Lower lobe of right lung (tissue), 2 donors: Measurements from ENCODE around the gene GAP43. TPM values are rescaled to one million over a fixed set of nuclear protein-coding genes. Genes with fewer than 3 reads are reported as not detected.
A peak's percentile ranks its signal among the peaks of the same experiment; 100 is the strongest.

Source experiments
- ATAC-seq, 2 donors: fragments of 200-7000 bp; cut with Tn5 transposase; one replicate each; pipeline ENCODE4 v1.9.1; 2020 to 2022; ENCODE audit warnings: mild to moderate bottlenecking in 2 of 2, moderate library complexity in 2 of 2
- DNase-seq: peaks from one replicate; pipeline ENCODE4 v3.0.0-alpha.2; 2020
- H3K27ac ChIP-seq: fragments of 200-600 bp; one replicate; pipeline ENCODE4 v1.8.0; 2022
- H3K27me3 ChIP-seq: fragments of 200-600 bp; one replicate; pipeline ENCODE4 v1.8.0; 2022; ENCODE audit warnings: low read depth
- H3K36me3 ChIP-seq: fragments of 200-600 bp; one replicate; pipeline ENCODE4 v1.8.0; 2022; ENCODE audit warnings: mild to moderate bottlenecking
- H3K4me1 ChIP-seq: fragments of 200-600 bp; one replicate; pipeline ENCODE4 v1.8.0; 2022
- H3K4me3 ChIP-seq: fragments of 200-600 bp; one replicate; pipeline ENCODE4 v1.8.0; 2022; ENCODE audit warnings: mild to moderate bottlenecking
- H3K9me3 ChIP-seq: fragments of 200-600 bp; one replicate; pipeline ENCODE4 v1.8.0; 2022
- intact Hi-C: fragments of 100-400 bp; cut with DNase I; formaldehyde crosslinking; loops from one replicate; pipeline ENCODE4 v1.11.0; 2022
- total RNA-seq: library from RNA; stranded (reverse); fragmentation: NEBNext Ultra II Directional; extraction: Animal tissue kit (Norgen Biotek cat#: 25700); gene quantifications from one replicate; pipeline ENCODE4 v1.2.1, GENCODE V29; 2021
- TF ChIP-seq, protein P1 (sequence below): fragments of 200-600 bp; IDR thresholded peaks from one replicate; pipeline ENCODE4 v1.8.0; 2022; ENCODE audit warnings: antibody characterized with exemption, mild to moderate bottlenecking
- donor health status: DM: no; HTN: yes; CAD: no; lungs with severe emphysema.

Gene GAP43
- total RNA-seq, 1 donor from 2014 or later, result not detected

DNA sequence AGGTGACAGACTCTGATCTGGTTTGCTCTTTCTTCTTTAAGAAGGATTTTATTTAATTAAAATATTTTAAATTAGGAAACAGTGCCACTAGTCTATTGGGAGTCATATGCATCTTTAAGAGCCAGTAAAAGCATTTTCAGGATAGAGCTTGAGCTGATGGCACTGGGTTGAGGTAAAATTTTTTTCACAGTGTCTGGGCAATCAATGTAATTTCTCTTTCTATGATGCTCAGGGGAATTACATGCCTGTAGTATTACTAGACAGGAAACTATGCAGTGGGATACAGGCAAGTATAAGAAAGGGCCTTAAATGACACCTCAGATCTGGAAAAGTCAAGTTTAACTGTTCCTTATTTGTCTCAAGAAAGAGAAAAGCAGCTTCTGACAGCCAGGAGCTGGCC lies 76.4 kb downstream of the GAP43 start:
- Histone ChIP-seq H3K4me1 (no peaks in the 10 kb centered on the region), H3K27me3 (no peaks in the 10 kb centered on the region), H3K36me3 (no peaks in the 10 kb centered on the region), H3K9me3 (no peaks in the 10 kb centered on the region), H3K4me3 (no peak overlapping the region), H3K27ac (no peak overlapping the region)
- TF ChIP-seq, protein P1, sequence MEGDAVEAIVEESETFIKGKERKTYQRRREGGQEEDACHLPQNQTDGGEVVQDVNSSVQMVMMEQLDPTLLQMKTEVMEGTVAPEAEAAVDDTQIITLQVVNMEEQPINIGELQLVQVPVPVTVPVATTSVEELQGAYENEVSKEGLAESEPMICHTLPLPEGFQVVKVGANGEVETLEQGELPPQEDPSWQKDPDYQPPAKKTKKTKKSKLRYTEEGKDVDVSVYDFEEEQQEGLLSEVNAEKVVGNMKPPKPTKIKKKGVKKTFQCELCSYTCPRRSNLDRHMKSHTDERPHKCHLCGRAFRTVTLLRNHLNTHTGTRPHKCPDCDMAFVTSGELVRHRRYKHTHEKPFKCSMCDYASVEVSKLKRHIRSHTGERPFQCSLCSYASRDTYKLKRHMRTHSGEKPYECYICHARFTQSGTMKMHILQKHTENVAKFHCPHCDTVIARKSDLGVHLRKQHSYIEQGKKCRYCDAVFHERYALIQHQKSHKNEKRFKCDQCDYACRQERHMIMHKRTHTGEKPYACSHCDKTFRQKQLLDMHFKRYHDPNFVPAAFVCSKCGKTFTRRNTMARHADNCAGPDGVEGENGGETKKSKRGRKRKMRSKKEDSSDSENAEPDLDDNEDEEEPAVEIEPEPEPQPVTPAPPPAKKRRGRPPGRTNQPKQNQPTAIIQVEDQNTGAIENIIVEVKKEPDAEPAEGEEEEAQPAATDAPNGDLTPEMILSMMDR, result no peak
- DNase-seq (no peak), ATAC-seq (no peak)
- intact Hi-C loops, result loop anchor here (10.0 kb wide), 1 partner anchor 485 kb away; no protein-coding TSS in a partner anchor

DNA sequence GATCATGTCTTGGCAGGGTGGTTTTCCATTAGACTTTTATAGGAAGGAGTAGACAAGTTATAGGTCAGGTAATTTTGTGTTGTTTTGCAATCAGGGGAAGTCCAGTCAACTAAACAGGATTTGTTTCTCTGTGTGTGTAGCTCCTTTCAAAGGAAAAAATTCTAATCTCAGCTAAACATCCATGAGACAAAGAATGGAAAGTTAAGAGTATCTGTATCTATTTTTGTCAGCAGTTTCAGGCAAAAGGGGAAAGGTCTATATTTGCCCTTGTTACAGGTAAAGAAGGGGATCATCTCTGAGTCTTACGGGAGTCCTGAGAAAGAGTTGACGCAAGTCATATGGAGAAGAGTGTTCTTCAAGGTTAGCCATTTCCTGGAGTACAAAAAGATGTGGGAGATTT lies 79.3 kb downstream of the GAP43 start:
- intact Hi-C loops, result no loop called here
- H3K4me3 ChIP-seq, result no peak overlapping the region
- no peak for DNase-seq
- no peaks in the 10 kb centered on the region for H3K4me1 ChIP-seq
- no peaks in the 10 kb centered on the region for H3K36me3 ChIP-seq
- TF ChIP-seq, protein P1, result no peak
- H3K27ac ChIP-seq, result no peak overlapping the region
- ATAC-seq, result no peak
- no peaks in the 10 kb centered on the region for H3K27me3 ChIP-seq
- no peaks in the 10 kb centered on the region for H3K9me3 ChIP-seq

DNA sequence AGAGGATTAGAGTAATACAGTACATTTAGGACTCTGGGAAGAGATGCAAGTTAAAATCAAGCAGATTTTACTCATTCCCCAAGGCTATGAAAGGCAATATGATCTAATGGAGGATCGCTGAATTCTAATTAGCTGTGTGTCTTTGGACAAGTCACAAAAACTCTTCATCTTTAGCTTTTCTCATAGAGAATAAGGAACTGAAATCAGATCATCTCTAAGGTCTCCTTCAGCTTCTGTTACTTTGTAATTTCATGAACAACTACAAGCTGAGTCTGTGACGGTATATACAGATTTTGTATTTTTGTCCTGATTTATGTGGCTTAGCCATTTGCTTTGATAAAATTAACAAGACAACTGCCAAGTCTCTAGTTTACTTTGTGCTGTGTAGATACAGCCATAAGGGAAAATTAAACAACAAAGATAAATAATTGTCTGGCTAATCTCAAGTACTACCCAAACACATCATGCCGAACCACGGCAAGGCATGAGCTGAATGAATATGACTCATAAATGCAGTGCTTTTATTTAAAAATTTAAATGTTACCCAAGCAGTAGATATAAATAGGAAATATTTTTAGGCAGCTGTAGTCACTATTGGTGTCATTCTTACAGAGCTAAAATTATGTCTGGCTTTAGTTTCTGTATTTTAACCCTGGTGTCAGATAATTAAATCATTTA lies 81.5 kb downstream of the GAP43 start:
- Histone ChIP-seq H3K4me3 (no peak overlapping the region), H3K9me3 (no peaks in the 10 kb centered on the region), H3K36me3 (no peaks in the 10 kb centered on the region), H3K4me1 (no peaks in the 10 kb centered on the region), H3K27ac (no peak overlapping the region), H3K27me3 (no peaks in the 10 kb centered on the region)
- intact Hi-C loops, result no loop called here
- ATAC-seq (peak in 1 of 2 donors; percentile 40), DNase-seq (no peak)
- TF ChIP-seq, protein P1, result no peak

DNA sequence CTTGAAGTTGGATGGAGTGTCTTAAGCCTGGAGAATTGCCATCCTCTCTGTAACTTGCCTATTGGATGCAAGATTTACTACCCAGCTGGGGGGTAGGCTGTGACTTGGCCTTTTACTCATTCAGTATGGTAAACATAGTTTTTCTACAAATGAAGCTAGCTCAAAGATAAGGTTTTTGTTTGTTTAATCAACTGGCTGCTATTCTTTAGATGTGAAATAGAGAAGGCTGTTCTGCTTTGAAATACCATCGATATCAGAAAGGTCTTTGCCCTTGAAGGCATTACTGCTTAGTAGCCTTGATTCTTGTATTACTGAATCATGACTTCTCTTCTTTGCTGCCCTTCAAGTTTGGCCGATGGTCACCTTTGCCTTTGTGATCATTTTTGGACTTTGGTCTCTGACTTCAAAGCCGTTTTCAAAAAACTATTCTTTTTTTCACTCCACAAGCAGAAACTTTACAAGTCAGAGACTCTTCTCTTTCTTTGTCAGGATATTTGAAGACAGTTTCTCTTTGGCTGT lies 83.1 kb downstream of the GAP43 start:
- Histone ChIP-seq H3K4me1 (no peaks in the 10 kb centered on the region), H3K9me3 (no peaks in the 10 kb centered on the region)

DNA sequence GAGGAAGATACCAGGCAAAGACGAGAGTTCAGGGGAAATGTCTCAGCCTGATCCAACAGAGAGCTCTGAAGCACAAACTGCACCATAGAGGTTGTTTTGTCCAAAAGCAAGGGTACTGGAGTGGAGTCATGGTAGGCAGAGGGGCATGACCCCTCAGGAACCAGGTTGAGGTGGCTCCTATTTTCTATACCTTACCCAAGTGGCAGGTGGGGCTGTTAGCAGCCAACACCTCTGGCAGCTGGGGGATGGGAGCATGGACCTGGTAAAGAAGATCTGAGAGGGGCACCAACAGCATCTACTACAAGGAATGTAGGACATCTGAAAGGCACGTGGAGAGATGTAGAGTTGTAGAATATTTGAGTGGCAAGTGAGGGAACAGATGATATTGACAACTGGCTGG lies 85.2 kb downstream of the GAP43 start:
- Histone ChIP-seq H3K27ac (no peak overlapping the region), H3K4me3 (no peak overlapping the region), H3K27me3 (no peaks in the 10 kb centered on the region), H3K9me3 (no peaks in the 10 kb centered on the region), H3K36me3 (no peaks in the 10 kb centered on the region), H3K4me1 (no peaks in the 10 kb centered on the region)
- no peak for ATAC-seq
- intact Hi-C loops, result no loop called here
- DNase-seq, result no peak
- TF ChIP-seq, protein P1, result no peak

More for the DNA sequence above, 83.1 kb downstream of the GAP43 start:
- TF ChIP-seq, protein P1, result no peak
- intact Hi-C loops, result no loop called here
- ATAC-seq (no peak), DNase-seq (no peak)
- Histone ChIP-seq H3K4me3 (no peak overlapping the region), H3K27ac (no peak overlapping the region), H3K36me3 (no peaks in the 10 kb centered on the region), H3K27me3 (no peaks in the 10 kb centered on the region)
